Glutamatergic neuron (in vitro differentiated cells): ENCODE measurements around the gene CCDC15. TPM values are rescaled to one million over a fixed set of nuclear protein-coding genes. Genes with fewer than 3 reads are reported as not detected.

Experiments used
- DNase-seq: peaks from one replicate; pipeline ENCODE4 v3.0.0; 2022
- H3K27ac Mint-ChIP-seq: one replicate; pipeline ENCODE4 v1.8.0; 2020; ENCODE audit warnings: mild to moderate bottlenecking, mixed read lengths, inconsistent platforms; ENCODE audit not compliant: unreplicated experiment
- H3K27me3 Mint-ChIP-seq: one replicate; pipeline ENCODE4 v1.8.0; 2020; ENCODE audit warnings: mild to moderate bottlenecking, moderate library complexity, mixed read lengths, inconsistent platforms; ENCODE audit not compliant: unreplicated experiment
- H3K36me3 Mint-ChIP-seq: one replicate; pipeline ENCODE4 v1.8.0; 2020; ENCODE audit warnings: mild to moderate bottlenecking, mixed read lengths, inconsistent platforms; ENCODE audit not compliant: unreplicated experiment
- H3K4me1 Mint-ChIP-seq: one replicate; pipeline ENCODE4 v1.8.0; 2020; ENCODE audit warnings: mild to moderate bottlenecking, low read depth, mixed read lengths, inconsistent platforms; ENCODE audit not compliant: unreplicated experiment
- H3K4me3 Mint-ChIP-seq: one replicate; pipeline ENCODE4 v1.8.0; 2020; ENCODE audit warnings: mild to moderate bottlenecking, mixed read lengths, inconsistent platforms; ENCODE audit not compliant: unreplicated experiment
- H3K9me3 Mint-ChIP-seq: one replicate; pipeline ENCODE4 v1.8.0; 2020; ENCODE audit warnings: mild to moderate bottlenecking, moderate library complexity, mixed read lengths, inconsistent platforms; ENCODE audit not compliant: unreplicated experiment
- CTCF ChIP-seq: fragments of 200-600 bp; sonication (generic); IDR thresholded peaks from one replicate; pipeline ENCODE4 v1.5.0; 2021; ENCODE audit not compliant: partially characterized antibody, unreplicated experiment
- total RNA-seq: library from RNA; stranded (reverse); fragmentation: NEBNext Ultra II Directional; extraction: Animal tissue kit (Norgen Biotek cat#: 25700); gene quantifications from one replicate; pipeline ENCODE4 v1.2.1, GENCODE V29; 2021; ENCODE audit not compliant: unreplicated experiment

CCDC15 gene
- total RNA-seq, 1 donor from 2014 or later: 2.8 TPM

GRCh38 chr11:125070699-125071254 lies 116.8 kb downstream of the CCDC15 start:
- H3K9me3 Mint-ChIP-seq: no peaks in the 10 kb centered on the region
- TF ChIP-seq CTCF: no peak
- no peak overlapping the region for H3K27ac Mint-ChIP-seq
- no peak overlapping the region for H3K4me3 Mint-ChIP-seq
- H3K27me3 Mint-ChIP-seq: peaks cover 2% of the 10 kb centered on the region
- no peak for DNase-seq
- H3K36me3 Mint-ChIP-seq: no peaks in the 10 kb centered on the region
- no peaks in the 10 kb centered on the region for H3K4me1 Mint-ChIP-seq

GRCh38 chr11:125071435-125071834 lies 117.4 kb downstream of the CCDC15 start:
- Mint-ChIP-seq H3K9me3 (no peaks in the 10 kb centered on the region), H3K4me3 (no peak overlapping the region), H3K27me3 (peaks cover 2% of the 10 kb centered on the region), H3K36me3 (no peaks in the 10 kb centered on the region), H3K4me1 (no peaks in the 10 kb centered on the region), H3K27ac (no peak overlapping the region)
- no peak for TF ChIP-seq CTCF
- no peak for DNase-seq

- Mint-ChIP-seq H3K4me3 (no peak overlapping the region), H3K27ac (no peak overlapping the region), H3K36me3 (no peaks in the 10 kb centered on the region), H3K4me1 (no peaks in the 10 kb centered on the region), H3K9me3 (no peaks in the 10 kb centered on the region), H3K27me3 (peaks cover 2% of the 10 kb centered on the region)
- no peak for TF ChIP-seq CTCF
- no peak for DNase-seq
Observed at GRCh38 chr11:125071846-125072217, 117.8 kb downstream of the CCDC15 start.

- no peak for DNase-seq
- no peak overlapping the region for H3K4me3 Mint-ChIP-seq
- no peaks in the 10 kb centered on the region for H3K4me1 Mint-ChIP-seq
- H3K36me3 Mint-ChIP-seq: no peaks in the 10 kb centered on the region
- no peak for TF ChIP-seq CTCF
- H3K27ac Mint-ChIP-seq: no peak overlapping the region
- H3K9me3 Mint-ChIP-seq: no peaks in the 10 kb centered on the region
- peaks cover 2% of the 10 kb centered on the region for H3K27me3 Mint-ChIP-seq
Observed at GRCh38 chr11:125072218-125072960, 118.4 kb downstream of the CCDC15 start.

GRCh38 chr11:125072961-125073590 lies 119.1 kb downstream of the CCDC15 start:
- H3K36me3 Mint-ChIP-seq: no peaks in the 10 kb centered on the region
- no peak for DNase-seq
- H3K9me3 Mint-ChIP-seq: no peaks in the 10 kb centered on the region
- peaks cover 4% of the 10 kb centered on the region for H3K27me3 Mint-ChIP-seq
- H3K4me1 Mint-ChIP-seq: no peaks in the 10 kb centered on the region
- TF ChIP-seq CTCF: no peak
- H3K27ac Mint-ChIP-seq: no peak overlapping the region
- H3K4me3 Mint-ChIP-seq: no peak overlapping the region
